SIG-M5 treated with dmso at 0.1 percent for 504 hours (cell line): ENCODE results near the gene CD2AP.

ENCODE experiments used
- DNase-seq: peaks from one replicate; lab custom pipeline; 2025; ENCODE audit not compliant: unreplicated experiment; lab: John Stamatoyannopoulos, UW

Gene CD2AP

GRCh38 chr6:47671777-47672176 is 194.2 kb downstream of the CD2AP start:
- no peak for DNase-seq

- no peak for DNase-seq
These were observed 195.2 kb downstream of the CD2AP start for GRCh38 chr6:47672816-47673215.

DNA sequence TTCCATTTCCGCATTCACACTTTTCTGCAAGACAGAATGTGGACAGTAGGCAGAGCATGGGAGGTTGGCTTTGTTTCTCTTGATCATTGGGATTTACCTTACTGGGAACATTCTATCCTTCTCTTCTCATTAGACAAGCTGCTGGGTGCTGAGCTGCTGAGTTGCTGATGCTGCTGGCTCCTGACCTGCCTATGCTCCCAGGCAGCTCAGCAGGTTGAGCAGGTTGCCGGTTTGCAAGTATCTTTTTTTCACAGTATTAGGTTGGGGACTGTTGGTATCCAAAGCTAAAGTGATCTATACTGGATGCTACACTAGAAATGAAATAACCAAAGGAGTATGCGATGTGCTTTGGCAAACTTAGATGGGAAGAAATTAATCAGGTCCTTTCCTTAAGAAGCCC is 197.1 kb downstream of the CD2AP start:
- DNase-seq, result no peak
